ENCODE data around the gene MAPKAPK2. TPM values are rescaled to one million over a fixed set of nuclear protein-coding genes. Genes with fewer than 3 reads are reported as not detected.

The MAPKAPK2 gene
- total RNA-seq, 1 experiment from 2014 or later: 72.4 TPM

GRCh38 chr1:206769304-206769731, 84.6 kb downstream of the MAPKAPK2 start:
- BruUV-seq (replicated peaks): no TSS peak
- Histone ChIP-seq H3K4me3 (ENCODE audit: low read depth in 2 of 2, low read length in 2 of 2) (no peak overlapping the region), H3K4me1 (ENCODE audit: control insufficient read depth, insufficient read depth, low read length) (no peaks in the 10 kb centered on the region), H3K9me3 (ENCODE audit: control insufficient read depth, insufficient read depth, low read depth, low read length) (no peaks in the 10 kb centered on the region), H3K36me3 (ENCODE audit: control insufficient read depth, insufficient read depth, low read length) (no peaks in the 10 kb centered on the region), H3K27ac (ENCODE audit: low read length) (no peak overlapping the region), H3K27me3 (ENCODE audit: control insufficient read depth, insufficient read depth, low read length) (peaks cover 19% of the 10 kb centered on the region)
- intact Hi-C loops (cut with micrococcal nuclease; ENCODE audit: unreplicated experiment): no loop called here
- in situ Hi-C loops (cut with HindIII; ENCODE audit: low pct_unique_long_range_greater_than_20kb, low sequenced_read_pairs): no loop called here
- CTCF ChIA-PET: no interaction called here
- POLR2A ChIA-PET: no interaction called here
- ATAC-seq: no peak
- no peak for DNase-seq (ENCODE audit: low read depth, low spot score)
- TF ChIP-seq TCF7L2 (IDR thresholded peaks at IDR 0.05; ENCODE audit: low read depth, low read length): no peak
- no peak for TF ChIP-seq POLR2AphosphoS5 (IDR thresholded peaks at IDR 0.05; ENCODE audit: low read depth, low read length)
- TF ChIP-seq SIN3A (IDR thresholded peaks at IDR 0.05; ENCODE audit: borderline replicate concordance, insufficient read depth, low read depth, low read length): no peak
- no peak for TF ChIP-seq CTCF (IDR thresholded peaks at IDR 0.05)
- no peak for TF ChIP-seq REST (IDR thresholded peaks at IDR 0.05; ENCODE audit: insufficient read depth in 1 of 2, low read depth in 2 of 2, low read length in 1 of 2)

- TF ChIP-seq CTCF (IDR thresholded peaks at IDR 0.05): no peak
- no peak for TF ChIP-seq REST (IDR thresholded peaks at IDR 0.05; ENCODE audit: insufficient read depth in 1 of 2, low read depth in 2 of 2, low read length in 1 of 2)
- no peak for TF ChIP-seq SIN3A (IDR thresholded peaks at IDR 0.05; ENCODE audit: borderline replicate concordance, insufficient read depth, low read depth, low read length)
- TF ChIP-seq POLR2AphosphoS5 (IDR thresholded peaks at IDR 0.05; ENCODE audit: low read depth, low read length): no peak
- TF ChIP-seq TCF7L2 (IDR thresholded peaks at IDR 0.05; ENCODE audit: low read depth, low read length): no peak
- Histone ChIP-seq H3K9me3 (ENCODE audit: control insufficient read depth, insufficient read depth, low read depth, low read length) (no peaks in the 10 kb centered on the region), H3K36me3 (ENCODE audit: control insufficient read depth, insufficient read depth, low read length) (no peaks in the 10 kb centered on the region), H3K27ac (ENCODE audit: low read length) (no peak within 1 kb of the TSS), H3K27me3 (ENCODE audit: control insufficient read depth, insufficient read depth, low read length) (peaks cover 19% of the 10 kb centered on the region), H3K4me1 (ENCODE audit: control insufficient read depth, insufficient read depth, low read length) (no peaks in the 10 kb centered on the region), H3K4me3 (ENCODE audit: low read depth in 2 of 2, low read length in 2 of 2) (no peak within 1 kb of the TSS)
- intact Hi-C loops (cut with micrococcal nuclease; ENCODE audit: unreplicated experiment) (no loop called here), in situ Hi-C loops (cut with HindIII; ENCODE audit: low pct_unique_long_range_greater_than_20kb, low sequenced_read_pairs) (no loop called here)
- POLR2A ChIA-PET: no interaction called here
- CTCF ChIA-PET: interaction anchor here (0.5 kb wide), 1 partner anchor 56 kb away, joined by 7 read pairs; no protein-coding TSS in a partner anchor
- no TSS peak for BruUV-seq (replicated peaks)
- ATAC-seq: no peak
- no peak for DNase-seq (ENCODE audit: low read depth, low spot score)
Measured at GRCh38 chr1:206770531-206771337, 86.0 kb downstream of the MAPKAPK2 start, which contains the start of gene IL19. Gene IL19, plus strand, starts transcription at chr1:206770773. Its CDS starts 65,890 bp downstream, at chr1:206836663.
